GM10847 (cell line): ENCODE results near the gene ASPG.

Source experiments
- POLR2A ChIP-seq: IDR thresholded peaks from 2 replicates; pipeline ENCODE4 v1.6.1; 2011; ENCODE audit not compliant: insufficient read length; ENCODE audit errors: extremely low read depth

The ASPG gene

GRCh38 chr14:104121142-104121541, 35.6 kb downstream of the ASPG start:
- TF ChIP-seq POLR2A, result no peak

GRCh38 chr14:104123879-104124278, 38.4 kb downstream of the ASPG start:
- no peak for TF ChIP-seq POLR2A

GRCh38 chr14:104125011-104125410, 39.5 kb downstream of the ASPG start:
- no peak for TF ChIP-seq POLR2A

- no peak for TF ChIP-seq POLR2A
Observed at GRCh38 chr14:104126753-104127152, 41.3 kb downstream of the ASPG start.

- TF ChIP-seq POLR2A, result no peak
Observed at GRCh38 chr14:104128981-104129380, 43.5 kb downstream of the ASPG start.

- TF ChIP-seq POLR2A, result no peak
Observed at GRCh38 chr14:104129556-104129955, 44.1 kb downstream of the ASPG start.

GRCh38 chr14:104130974-104131651, 45.6 kb downstream of the ASPG start:
- TF ChIP-seq POLR2A, result no peak

- no peak for TF ChIP-seq POLR2A
Observed at GRCh38 chr14:104131968-104132732, 46.6 kb downstream of the ASPG start.

- no peak for TF ChIP-seq POLR2A
Observed at GRCh38 chr14:104132981-104133380, 47.5 kb downstream of the ASPG start.

GRCh38 chr14:104133496-104133895, 48.0 kb downstream of the ASPG start:
- TF ChIP-seq POLR2A, result no peak

GRCh38 chr14:104134061-104134965, 48.8 kb downstream of the ASPG start:
- no peak for TF ChIP-seq POLR2A

- TF ChIP-seq POLR2A, result no peak
Observed at GRCh38 chr14:104135121-104135903, 49.8 kb downstream of the ASPG start.

- no peak for TF ChIP-seq POLR2A
Observed at GRCh38 chr14:104135904-104136471, 50.5 kb downstream of the ASPG start.

GRCh38 chr14:104136472-104137296, 51.2 kb downstream of the ASPG start:
- TF ChIP-seq POLR2A, result no peak
